Gastroesophageal sphincter (tissue), 2 donors: ENCODE results near the gene CERK.

Experiments used
- EP300 ChIP-seq: sonication (generic); formaldehyde crosslinking; IDR thresholded peaks from one replicate; pipeline ENCODE4 v1.6.1; 2017; ENCODE audit warnings: antibody characterized with exemption, mild to moderate bottlenecking
- POLR2A ChIP-seq, 2 donors: fragments of 450-650 bp; IDR thresholded peaks; one replicate each; pipeline ENCODE4 v1.6.1; 2017; ENCODE audit warnings: antibody characterized with exemption in 2 of 2, mild to moderate bottlenecking in 2 of 2, moderate library complexity in 1 of 2

- TF ChIP-seq EP300 (no peak), POLR2A (IDR thresholded peaks at IDR 0.05) (no peak)
Observed at GRCh38 chr22:46779023-46779422, 41.0 kb upstream of the CERK start.
